Measurements from ENCODE around the gene NOMO2.
"Not testable (repeated sequence)": the region's sequence is repeated elsewhere in the genome, so short reads cannot be mapped to it uniquely, and the experiment has no call there.

NOMO2 gene

DNA sequence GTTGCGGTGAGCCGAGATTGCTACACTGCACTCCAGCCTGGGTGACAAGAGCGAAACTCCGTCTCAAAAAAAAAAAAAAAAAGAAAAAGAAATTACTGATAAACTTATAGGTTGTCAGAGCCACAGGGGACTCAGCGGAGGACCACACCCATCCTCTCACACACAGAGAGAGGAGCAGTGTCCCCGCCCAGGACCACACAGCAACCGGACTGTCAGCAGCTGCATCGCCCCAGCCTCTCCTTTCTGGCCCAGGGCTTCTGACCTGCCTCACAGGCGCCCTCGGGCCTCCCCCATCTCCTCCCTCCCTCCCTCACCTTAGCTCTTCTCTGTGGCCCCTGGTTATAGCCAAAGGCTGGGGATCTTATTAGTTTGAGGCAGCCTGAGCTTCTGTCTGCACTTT lies 27.9 kb upstream of the NOMO2 start:
- H3K4me3 Mint-ChIP-seq; H3K27me3 Mint-ChIP-seq; H3K27ac Mint-ChIP-seq; H3K9me3 Mint-ChIP-seq; intact Hi-C loops (cut with micrococcal nuclease); H3K36me3 Mint-ChIP-seq (ENCODE audit: low read depth): not testable (repeated sequence)
- H3K4me1 Mint-ChIP-seq (ENCODE audit: low read depth) = peaks cover 25% of the 10 kb centered on the region

DNA sequence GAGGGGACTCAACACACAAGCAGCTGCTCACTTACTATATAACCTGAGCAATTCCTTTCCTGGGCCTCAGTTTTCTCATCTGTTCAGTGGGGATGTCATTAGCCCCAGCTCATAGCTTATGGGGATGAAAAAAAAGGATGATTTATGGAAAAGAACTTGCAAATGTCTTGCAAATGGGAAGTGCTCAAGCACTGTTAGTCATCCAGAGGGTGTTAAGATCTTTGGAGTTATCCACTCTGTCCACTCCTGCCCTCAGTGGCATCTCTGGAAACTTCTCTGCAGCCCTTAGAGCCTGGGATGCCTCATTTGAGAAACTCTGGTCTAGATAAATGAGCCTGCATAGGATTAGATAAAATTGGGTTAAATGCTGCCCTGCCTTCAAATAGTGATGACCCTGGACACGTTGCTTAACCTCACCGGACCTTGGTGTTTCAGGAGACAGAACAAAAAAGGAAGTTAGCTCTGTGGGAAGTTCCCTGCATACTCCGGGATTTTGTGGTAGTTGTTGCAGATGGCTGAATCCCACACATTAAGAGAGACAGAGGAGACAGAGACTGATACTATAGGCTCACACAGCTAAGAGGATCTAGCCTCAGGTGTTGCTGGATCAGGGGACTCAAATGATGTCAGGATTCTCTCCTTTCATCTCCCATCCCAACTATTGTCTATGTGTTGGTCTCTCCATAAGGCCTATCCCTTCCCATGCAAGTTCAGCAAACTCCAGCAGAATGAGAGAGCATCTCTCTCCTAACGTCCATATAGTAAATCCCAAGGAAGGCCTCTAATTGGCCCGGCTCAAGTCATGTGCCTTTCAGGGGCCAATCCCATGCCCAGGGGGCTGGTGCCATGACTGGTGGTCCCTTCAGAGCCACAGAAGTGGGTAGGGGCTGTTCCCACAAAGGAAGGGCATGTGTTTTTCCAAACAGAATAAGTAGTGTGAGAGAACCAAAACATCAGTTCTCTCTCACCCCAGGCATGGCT lies 25.0 kb upstream of the NOMO2 start:
- peaks cover 19% of the 10 kb centered on the region for H3K4me1 Mint-ChIP-seq (ENCODE audit: low read depth)
- H3K9me3 Mint-ChIP-seq; H3K4me3 Mint-ChIP-seq; intact Hi-C loops (cut with micrococcal nuclease); H3K36me3 Mint-ChIP-seq (ENCODE audit: low read depth); H3K27me3 Mint-ChIP-seq: not testable (repeated sequence)
- H3K27ac Mint-ChIP-seq = peak overlapping the region; percentile 53

DNA sequence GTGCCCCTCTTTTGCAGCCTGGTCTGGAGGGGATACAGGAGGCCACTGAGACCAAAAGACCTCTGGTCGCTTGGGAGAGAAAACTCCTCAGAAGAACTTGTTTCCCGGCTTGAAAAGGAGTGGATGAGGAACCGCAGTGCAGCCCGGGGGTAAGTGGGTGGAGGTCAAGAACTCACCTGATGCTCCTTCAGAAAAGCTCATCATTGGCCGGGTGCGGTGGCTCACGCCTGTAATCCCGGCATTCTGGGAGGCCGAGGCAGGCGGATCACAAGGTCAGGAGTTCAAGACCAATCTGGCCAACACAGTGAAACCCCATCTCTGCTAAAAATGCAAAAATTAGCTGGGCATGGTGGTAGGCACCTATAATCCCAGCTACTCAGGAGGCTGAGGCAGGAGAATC lies 23.9 kb upstream of the NOMO2 start:
- H3K4me3 Mint-ChIP-seq; H3K9me3 Mint-ChIP-seq; H3K36me3 Mint-ChIP-seq (ENCODE audit: low read depth); intact Hi-C loops (cut with micrococcal nuclease); H3K27ac Mint-ChIP-seq; H3K27me3 Mint-ChIP-seq: not testable (repeated sequence)
- H3K4me1 Mint-ChIP-seq (ENCODE audit: low read depth) = peaks cover 19% of the 10 kb centered on the region

- intact Hi-C loops (cut with micrococcal nuclease) = no loop called here
- Mint-ChIP-seq H3K36me3 (ENCODE audit: low read depth) (no peaks in the 10 kb centered on the region), H3K4me1 (ENCODE audit: low read depth) (peaks cover 19% of the 10 kb centered on the region), H3K27me3 (no peaks in the 10 kb centered on the region), H3K4me3 (no peak overlapping the region), H3K9me3 (no peaks in the 10 kb centered on the region), H3K27ac (no peak overlapping the region)
Observed at GRCh38 chr16:18582902-18583301, 21.0 kb upstream of the NOMO2 start.

GRCh38 chr16:18580396-18580795 lies 18.5 kb upstream of the NOMO2 start:
- H3K4me3 Mint-ChIP-seq; intact Hi-C loops (cut with micrococcal nuclease); H3K27me3 Mint-ChIP-seq; H3K36me3 Mint-ChIP-seq (ENCODE audit: low read depth); H3K9me3 Mint-ChIP-seq; H3K4me1 Mint-ChIP-seq (ENCODE audit: low read depth); H3K27ac Mint-ChIP-seq: not testable (repeated sequence)

DNA sequence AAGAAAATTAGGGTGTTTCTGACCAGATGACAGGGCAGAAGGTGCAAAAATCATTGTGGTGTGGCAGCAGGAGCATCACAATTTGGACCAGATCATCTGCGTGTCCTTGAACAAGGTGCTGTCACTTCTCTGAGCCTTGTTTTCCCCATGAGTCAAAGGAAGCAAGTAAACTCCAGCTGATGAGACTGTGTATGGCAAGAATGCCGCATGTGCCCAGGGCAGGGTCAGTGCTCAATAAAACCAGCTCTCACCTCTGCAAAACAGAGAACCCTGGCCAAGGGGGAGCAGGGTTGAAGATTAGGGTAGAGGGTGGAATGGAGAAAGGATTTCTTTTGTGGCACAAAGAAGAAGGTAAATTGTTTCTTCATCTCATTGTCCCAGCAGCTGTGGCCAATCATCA lies 17.4 kb upstream of the NOMO2 start:
- H3K36me3 Mint-ChIP-seq (ENCODE audit: low read depth); H3K4me1 Mint-ChIP-seq (ENCODE audit: low read depth); H3K27ac Mint-ChIP-seq; H3K9me3 Mint-ChIP-seq; H3K27me3 Mint-ChIP-seq; H3K4me3 Mint-ChIP-seq; intact Hi-C loops (cut with micrococcal nuclease): not testable (repeated sequence)

GRCh38 chr16:18577942-18578341 lies 16.0 kb upstream of the NOMO2 start:
- H3K36me3 Mint-ChIP-seq (ENCODE audit: low read depth); H3K4me3 Mint-ChIP-seq; H3K27ac Mint-ChIP-seq; H3K4me1 Mint-ChIP-seq (ENCODE audit: low read depth); intact Hi-C loops (cut with micrococcal nuclease); H3K9me3 Mint-ChIP-seq; H3K27me3 Mint-ChIP-seq: not testable (repeated sequence)

DNA sequence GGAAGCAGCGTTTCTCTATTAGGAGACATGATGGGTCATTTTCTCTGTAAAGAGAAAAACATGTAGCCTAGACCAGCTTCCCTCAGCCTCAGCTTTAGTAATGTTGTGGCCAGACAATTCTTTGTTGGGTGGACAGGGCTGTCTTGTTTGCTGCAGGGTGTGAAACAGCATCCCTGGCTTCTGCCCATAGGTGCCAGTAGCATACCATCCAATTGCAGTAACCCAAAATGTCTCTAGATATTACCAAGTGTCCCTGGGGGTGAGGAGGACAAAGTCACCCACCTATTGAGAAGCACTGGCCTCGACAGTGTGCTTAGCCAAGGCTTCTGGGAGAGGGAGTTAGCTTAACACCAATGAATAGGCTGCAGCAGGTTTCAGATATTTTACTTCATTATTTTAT lies 14.0 kb upstream of the NOMO2 start:
- H3K4me3 Mint-ChIP-seq; H3K27ac Mint-ChIP-seq; H3K4me1 Mint-ChIP-seq (ENCODE audit: low read depth); H3K36me3 Mint-ChIP-seq (ENCODE audit: low read depth); H3K9me3 Mint-ChIP-seq; intact Hi-C loops (cut with micrococcal nuclease); H3K27me3 Mint-ChIP-seq: not testable (repeated sequence)

- H3K27ac Mint-ChIP-seq; intact Hi-C loops (cut with micrococcal nuclease); H3K4me1 Mint-ChIP-seq (ENCODE audit: low read depth): not testable (repeated sequence)
Observed at GRCh38 chr16:18575298-18575917, 13.5 kb upstream of the NOMO2 start.

GRCh38 chr16:18573887-18574286 lies 12.0 kb upstream of the NOMO2 start:
- H3K27me3 Mint-ChIP-seq; H3K4me3 Mint-ChIP-seq; intact Hi-C loops (cut with micrococcal nuclease); H3K27ac Mint-ChIP-seq; H3K36me3 Mint-ChIP-seq (ENCODE audit: low read depth); H3K4me1 Mint-ChIP-seq (ENCODE audit: low read depth); H3K9me3 Mint-ChIP-seq: not testable (repeated sequence)

More at GRCh38 chr16:18575298-18575917, 13.5 kb upstream of the NOMO2 start:
- not testable (repeated sequence) for H3K4me3 Mint-ChIP-seq; H3K9me3 Mint-ChIP-seq; H3K36me3 Mint-ChIP-seq (ENCODE audit: low read depth); H3K27me3 Mint-ChIP-seq

GRCh38 chr16:18572973-18573372 lies 11.1 kb upstream of the NOMO2 start:
- H3K9me3 Mint-ChIP-seq; H3K27me3 Mint-ChIP-seq; H3K4me3 Mint-ChIP-seq; H3K4me1 Mint-ChIP-seq (ENCODE audit: low read depth); intact Hi-C loops (cut with micrococcal nuclease); H3K36me3 Mint-ChIP-seq (ENCODE audit: low read depth); H3K27ac Mint-ChIP-seq: not testable (repeated sequence)

DNA sequence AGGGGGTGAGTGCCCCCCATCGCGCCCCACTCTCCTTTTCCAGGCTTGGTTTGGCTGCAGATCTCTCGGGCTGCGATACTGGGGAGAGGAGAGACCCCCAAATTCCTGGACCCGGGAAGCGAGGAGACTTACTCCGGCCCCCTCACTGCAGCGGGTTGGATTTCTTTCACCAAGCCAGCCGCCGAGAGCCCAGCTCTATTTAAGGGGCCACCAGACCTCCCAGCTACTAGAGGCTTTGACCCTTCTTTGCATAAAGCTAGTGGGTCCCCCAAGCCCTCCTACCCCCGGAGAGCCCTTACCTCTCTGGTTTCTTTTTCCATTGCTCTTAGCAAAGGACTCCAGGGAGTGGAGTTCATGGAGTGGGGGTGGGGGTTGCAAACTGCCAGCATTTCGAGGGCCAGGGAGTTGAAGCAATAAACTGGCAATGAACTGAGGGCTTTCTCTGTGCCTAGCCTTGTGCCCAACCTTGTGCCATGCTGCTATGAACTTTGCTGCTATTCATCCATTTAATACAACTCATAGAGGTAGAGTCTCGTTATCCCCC lies 9.5 kb upstream of the NOMO2 start:
- H3K27ac Mint-ChIP-seq; H3K4me3 Mint-ChIP-seq; H3K4me1 Mint-ChIP-seq (ENCODE audit: low read depth); intact Hi-C loops (cut with micrococcal nuclease); H3K36me3 Mint-ChIP-seq (ENCODE audit: low read depth); H3K9me3 Mint-ChIP-seq; H3K27me3 Mint-ChIP-seq: not testable (repeated sequence)

DNA sequence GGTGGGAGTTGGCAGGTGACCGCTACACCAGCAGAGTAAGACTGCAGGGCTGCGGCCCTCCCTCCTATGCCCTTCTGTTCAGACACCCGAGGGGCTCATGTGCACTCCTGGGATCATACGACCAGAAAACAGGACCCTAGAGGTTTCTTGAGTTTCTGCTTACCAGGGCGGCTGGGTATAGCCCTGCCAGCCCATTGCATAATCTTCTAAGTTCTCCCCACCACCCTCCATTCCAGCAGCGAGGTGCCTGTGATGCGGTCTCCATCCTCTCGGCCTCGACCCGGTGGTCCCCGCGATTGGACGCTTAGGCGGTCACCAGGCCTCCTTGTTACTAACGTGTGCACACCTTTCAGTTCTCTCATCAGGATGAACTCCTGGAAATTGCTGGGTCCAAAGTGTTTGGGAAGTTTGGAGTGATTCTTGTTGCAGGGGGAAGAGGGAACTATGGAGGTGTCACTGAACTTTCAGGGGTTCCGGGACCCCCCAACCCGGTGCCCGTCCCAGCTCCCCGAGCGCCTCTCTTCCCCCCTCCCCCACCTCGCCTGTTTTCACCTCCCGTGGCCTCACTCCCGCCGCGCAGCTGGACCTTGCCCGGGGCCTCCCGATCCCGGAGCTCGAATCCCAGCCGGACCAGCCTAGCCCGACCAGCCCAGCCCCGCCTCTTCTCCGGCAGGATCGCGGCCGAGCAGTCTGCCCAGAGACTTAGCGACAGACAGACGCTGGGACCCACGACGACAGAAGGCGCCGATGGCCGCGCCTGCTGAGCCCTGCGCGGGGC lies 8.8 kb upstream of the NOMO2 start:
- H3K36me3 Mint-ChIP-seq (ENCODE audit: low read depth); H3K27me3 Mint-ChIP-seq; H3K27ac Mint-ChIP-seq: not testable (repeated sequence)

More for the DNA sequence above, 8.8 kb upstream of the NOMO2 start:
- H3K4me3 Mint-ChIP-seq; H3K4me1 Mint-ChIP-seq (ENCODE audit: low read depth); H3K9me3 Mint-ChIP-seq; intact Hi-C loops (cut with micrococcal nuclease): not testable (repeated sequence)

Measured in dendritic cell treated with granulocyte-macrophage colony-stimulating factor and Interleukin-4, amounts not matched to agents 40 ng/mL and 50 ng/mL, for 4 days (primary cell).